Karpas-422 (cell line): ENCODE measurements around the gene MFSD8. TPM values are rescaled to one million over a fixed set of nuclear protein-coding genes. Genes with fewer than 3 reads are reported as not detected.

Experiments used
- DNase-seq: peaks from one replicate; pipeline ENCODE4 v3.0.0-alpha.2; 2015
- H2AFZ ChIP-seq: fragments of 200-600 bp; sonication (generic); 2 replicates; pipeline ENCODE4 v1.6.1; 2014; ENCODE audit warnings: antibody characterized with exemption, low read length, mixed read lengths
- H3K27ac ChIP-seq: fragments of 200-600 bp; sonication (generic); 2 replicates; pipeline ENCODE4 v1.5.1; 2014; ENCODE audit warnings: mild to moderate bottlenecking, low read length, moderate library complexity
- H3K27me3 ChIP-seq: fragments of 200-600 bp; sonication (generic); 2 replicates; pipeline ENCODE4 v1.6.1; 2014; ENCODE audit warnings: low read length, mixed read lengths
- H3K36me3 ChIP-seq: fragments of 200-600 bp; sonication (generic); 2 replicates; pipeline ENCODE4 v1.6.1; 2014; ENCODE audit warnings: low read length, mixed read lengths; ENCODE audit not compliant: insufficient read depth
- H3K4me1 ChIP-seq: fragments of 200-600 bp; sonication (generic); 2 replicates; pipeline ENCODE4 v1.6.1; 2014; ENCODE audit warnings: mild to moderate bottlenecking, low read length, mixed read lengths
- H3K4me2 ChIP-seq: fragments of 200-600 bp; sonication (generic); 2 replicates; pipeline ENCODE4 v1.6.1; 2014; ENCODE audit warnings: low read length, low read depth, mild to moderate bottlenecking; ENCODE audit not compliant: poor library complexity, severe bottlenecking
- H3K4me3 ChIP-seq: fragments of 200-600 bp; sonication (generic); 2 replicates; pipeline ENCODE4 v1.5.1; 2014; ENCODE audit warnings: mild to moderate bottlenecking, antibody characterized with exemption, low read length, mixed read lengths
- H3K79me2 ChIP-seq: fragments of 200-600 bp; sonication (generic); 2 replicates; pipeline ENCODE4 v1.6.1; 2014; ENCODE audit warnings: mild to moderate bottlenecking, low read length, mixed read lengths
- H3K9ac ChIP-seq: fragments of 200-600 bp; sonication (generic); 2 replicates; pipeline ENCODE4 v1.6.0; 2014; ENCODE audit warnings: low read length
- H3K9me2 ChIP-seq: fragments of 200-600 bp; sonication (generic), shearing (Covaris generic); replicated peaks from 2 replicates; pipeline ENCODE4 v1.6.0; 2014; ENCODE audit warnings: mild to moderate bottlenecking, low read length, moderate library complexity; ENCODE audit not compliant: insufficient read depth
- H3K9me3 ChIP-seq: fragments of 300-700, 200-600 bp; sonication (generic); 2 replicates; pipeline ENCODE4 v1.6.1; 2014; ENCODE audit warnings: low read length, mixed read lengths
- H4K20me1 ChIP-seq: fragments of 200-600 bp; sonication (generic); 2 replicates; pipeline ENCODE4 v1.6.1; 2014; ENCODE audit warnings: mild to moderate bottlenecking, antibody characterized with exemption, low read length, low read depth; ENCODE audit not compliant: insufficient read depth
- total RNA-seq: library from RNA; depleted of rRNA; stranded (reverse); fragments of >200 nt; shearing (Covaris generic); gene quantifications from 2 replicates; pipeline ENCODE4 v1.2.3, GENCODE V29; 2014; ENCODE audit warnings: low replicate concordance

Gene MFSD8
- total RNA-seq, 1 experiment from 2014 or later, result 99.5 TPM

- H3K27me3 ChIP-seq, result no peaks in the 10 kb centered on the region
- no peak overlapping the region for H3K4me2 ChIP-seq
- H4K20me1 ChIP-seq, result no peaks in the 10 kb centered on the region
- H3K9me3 ChIP-seq, result no peaks in the 10 kb centered on the region
- no peak for DNase-seq
- no peak overlapping the region for H3K4me3 ChIP-seq
- H3K36me3 ChIP-seq, result peaks cover 85% of the 10 kb centered on the region
- no peak overlapping the region for H3K9ac ChIP-seq
- no peaks in the 10 kb centered on the region for H3K9me2 ChIP-seq
- H2AFZ ChIP-seq, result no peak overlapping the region
- no peak overlapping the region for H3K27ac ChIP-seq
- peaks cover 10% of the 10 kb centered on the region; the same call in 1 of the 2 replicates for H3K4me1 ChIP-seq
- H3K79me2 ChIP-seq, result peaks cover 58% of the 10 kb centered on the region
Measured at GRCh38 chr4:127888559-127888958, 76.4 kb downstream of the MFSD8 start.

- no peaks in the 10 kb centered on the region for H3K9me3 ChIP-seq
- H3K9me2 ChIP-seq, result no peaks in the 10 kb centered on the region
- no peaks in the 10 kb centered on the region for H4K20me1 ChIP-seq
- H3K79me2 ChIP-seq, result peaks cover 79% of the 10 kb centered on the region
- no peaks in the 10 kb centered on the region for H3K27me3 ChIP-seq
- peak overlapping the region; percentile 66; the same call in 1 of the 2 replicates for H2AFZ ChIP-seq
- H3K4me2 ChIP-seq, result peak overlapping the region; percentile 86
- DNase-seq, result no peak
- H3K9ac ChIP-seq, result peak overlapping the region; percentile 86
- H3K4me3 ChIP-seq, result peak overlapping the region; percentile 85
- H3K27ac ChIP-seq, result peak overlapping the region; percentile 83; the same call in 1 of the 2 replicates
- peaks cover 35% of the 10 kb centered on the region for H3K4me1 ChIP-seq
- peaks cover 37% of the 10 kb centered on the region for H3K36me3 ChIP-seq
Measured at GRCh38 chr4:127881563-127881864, 83.5 kb downstream of the MFSD8 start.

GRCh38 chr4:127880763-127881562 is 84.0 kb downstream of the MFSD8 start, which contains the start of gene PLK4:
Gene PLK4 (plus strand): TSS chr4:127880893. CDS start chr4:127881135, 242 bp downstream.
- Histone ChIP-seq H3K4me3 (peak within 1 kb of the TSS; percentile 85), H3K4me1 (peaks cover 32% of the 10 kb centered on the region), H3K9ac (peak within 1 kb of the TSS; percentile 86), H2AFZ (peak within 1 kb of the TSS; percentile 66), H4K20me1 (no peaks in the 10 kb centered on the region), H3K9me2 (no peaks in the 10 kb centered on the region), H3K27ac (peak within 1 kb of the TSS; percentile 83), H3K36me3 (peaks cover 32% of the 10 kb centered on the region), H3K9me3 (no peaks in the 10 kb centered on the region), H3K27me3 (no peaks in the 10 kb centered on the region), H3K79me2 (peaks cover 73% of the 10 kb centered on the region), H3K4me2 (peak within 1 kb of the TSS; percentile 86)
- peak; percentile 100 for DNase-seq

GRCh38 chr4:127875791-127876190 is 89.2 kb downstream of the MFSD8 start:
- Histone ChIP-seq H3K79me2 (peaks cover 27% of the 10 kb centered on the region), H2AFZ (no peak overlapping the region), H4K20me1 (no peaks in the 10 kb centered on the region), H3K4me1 (peaks cover 16% of the 10 kb centered on the region), H3K27ac (no peak overlapping the region), H3K9me2 (no peaks in the 10 kb centered on the region), H3K36me3 (0 out of 2 replicates have a peak, but pooled peaks cover 7% of the 10 kb centered on the region), H3K4me2 (no peak overlapping the region), H3K27me3 (no peaks in the 10 kb centered on the region), H3K9ac (no peak overlapping the region), H3K4me3 (no peak overlapping the region), H3K9me3 (no peaks in the 10 kb centered on the region)
- DNase-seq, result no peak

- Histone ChIP-seq H3K4me3 (no peak overlapping the region), H3K9me2 (no peaks in the 10 kb centered on the region), H3K36me3 (0 out of 2 replicates have a peak, but pooled peaks cover 7% of the 10 kb centered on the region), H3K79me2 (no peaks in the 10 kb centered on the region), H3K4me2 (no peak overlapping the region), H3K9ac (no peak overlapping the region), H4K20me1 (no peaks in the 10 kb centered on the region), H3K4me1 (0 out of 2 replicates have a peak, but pooled peaks cover under 1% of the 10 kb centered on the region), H3K27me3 (no peaks in the 10 kb centered on the region), H2AFZ (no peak overlapping the region), H3K27ac (no peak overlapping the region), H3K9me3 (no peaks in the 10 kb centered on the region)
- no peak for DNase-seq
Measured at GRCh38 chr4:127870688-127871087, 94.3 kb downstream of the MFSD8 start.

- no peak overlapping the region for H3K9ac ChIP-seq
- H3K4me2 ChIP-seq, result no peak overlapping the region
- no peak overlapping the region for H3K4me3 ChIP-seq
- H3K27me3 ChIP-seq, result no peaks in the 10 kb centered on the region
- no peak overlapping the region for H3K27ac ChIP-seq
- no peaks in the 10 kb centered on the region for H3K4me1 ChIP-seq
- H2AFZ ChIP-seq, result no peak overlapping the region
- H3K36me3 ChIP-seq, result 0 out of 2 replicates have a peak, but pooled peaks cover 5% of the 10 kb centered on the region
- no peak for DNase-seq
- H3K9me3 ChIP-seq, result no peaks in the 10 kb centered on the region
- no peaks in the 10 kb centered on the region for H3K79me2 ChIP-seq
- no peaks in the 10 kb centered on the region for H3K9me2 ChIP-seq
- no peaks in the 10 kb centered on the region for H4K20me1 ChIP-seq
Measured at GRCh38 chr4:127870281-127870680, 94.7 kb downstream of the MFSD8 start.

- Histone ChIP-seq H3K9me2 (no peaks in the 10 kb centered on the region), H3K79me2 (no peaks in the 10 kb centered on the region), H3K9ac (no peak overlapping the region)
Measured at GRCh38 chr4:127868196-127868595, 96.8 kb downstream of the MFSD8 start.

More at GRCh38 chr4:127868196-127868595, 96.8 kb downstream of the MFSD8 start:
- no peak for DNase-seq
- no peaks in the 10 kb centered on the region for H3K27me3 ChIP-seq
- no peak overlapping the region for H3K27ac ChIP-seq
- H3K4me2 ChIP-seq, result no peak overlapping the region
- H4K20me1 ChIP-seq, result no peaks in the 10 kb centered on the region
- H3K4me1 ChIP-seq, result no peaks in the 10 kb centered on the region
- no peak overlapping the region for H3K4me3 ChIP-seq
- H2AFZ ChIP-seq, result no peak overlapping the region
- H3K9me3 ChIP-seq, result no peaks in the 10 kb centered on the region
- H3K36me3 ChIP-seq, result no peaks in the 10 kb centered on the region
